ENCODE results near the gene EIF4G1.

GRCh38 chr3:184284696-184285095, 29.7 kb upstream of the EIF4G1 start:
- TF ChIP-seq CTCF (IDR thresholded peaks at IDR 0.05; ENCODE audit: insufficient read depth, low read depth, low read length) (peak; percentile 39), EZH2 (IDR thresholded peaks at IDR 0.05; ENCODE audit: insufficient read depth, low read length) (no peak)

Data from astrocyte (in vitro differentiated cells and primary cell).